Kidney epithelial cell (primary cell): Measurements from ENCODE around the gene PAFAH1B2. TPM values are rescaled to one million over a fixed set of nuclear protein-coding genes. Genes with fewer than 3 reads are reported as not detected.
A peak's percentile ranks its signal among the peaks of the same experiment; 100 is the strongest.
"Not testable (repeated sequence)": the region's sequence is repeated elsewhere in the genome, so short reads cannot be mapped to it uniquely, and the experiment has no call there.

Source experiments
- DNase-seq: peaks from one replicate; pipeline ENCODE4 v3.0.0-alpha.2; 2010; ENCODE audit warnings: low read depth
- H3K27me3 ChIP-seq: 2 replicates; pipeline ENCODE4 v1.6.0; 2011; ENCODE audit warnings: low read length; ENCODE audit not compliant: control insufficient read depth, insufficient read depth
- H3K36me3 ChIP-seq: 2 replicates; pipeline ENCODE4 v1.5.1; 2011; ENCODE audit warnings: low read length; ENCODE audit not compliant: control insufficient read depth, insufficient read depth
- H3K4me3 ChIP-seq: 2 replicates; pipeline ENCODE4 v1.5.1; 2011; ENCODE audit warnings: low read depth, mild to moderate bottlenecking, control low read depth, low read length
- total RNA-seq: library from RNA; depleted of rRNA; stranded (reverse); fragments of >200 nt; gene quantifications from 2 replicates; pipeline ENCODE4 v1.2.3, GENCODE V29; 2015
- TF ChIP-seq, protein P1 (sequence below): IDR thresholded peaks from 2 replicates; pipeline ENCODE4 v1.5.1; 2011; ENCODE audit warnings: mild to moderate bottlenecking, moderate library complexity, low read length, control low read depth, inconsistent platforms; ENCODE audit not compliant: insufficient read depth, poor library complexity, severe bottlenecking

Gene PAFAH1B2
- total RNA-seq, 1 donor from 2014 or later = 116 TPM

GRCh38 chr11:117180020-117180419, 35.9 kb downstream of the PAFAH1B2 start:
- H3K4me3 ChIP-seq = no peak overlapping the region
- H3K36me3 ChIP-seq = no peaks in the 10 kb centered on the region
- no peaks in the 10 kb centered on the region for H3K27me3 ChIP-seq
- DNase-seq = no peak
- TF ChIP-seq, protein P1, sequence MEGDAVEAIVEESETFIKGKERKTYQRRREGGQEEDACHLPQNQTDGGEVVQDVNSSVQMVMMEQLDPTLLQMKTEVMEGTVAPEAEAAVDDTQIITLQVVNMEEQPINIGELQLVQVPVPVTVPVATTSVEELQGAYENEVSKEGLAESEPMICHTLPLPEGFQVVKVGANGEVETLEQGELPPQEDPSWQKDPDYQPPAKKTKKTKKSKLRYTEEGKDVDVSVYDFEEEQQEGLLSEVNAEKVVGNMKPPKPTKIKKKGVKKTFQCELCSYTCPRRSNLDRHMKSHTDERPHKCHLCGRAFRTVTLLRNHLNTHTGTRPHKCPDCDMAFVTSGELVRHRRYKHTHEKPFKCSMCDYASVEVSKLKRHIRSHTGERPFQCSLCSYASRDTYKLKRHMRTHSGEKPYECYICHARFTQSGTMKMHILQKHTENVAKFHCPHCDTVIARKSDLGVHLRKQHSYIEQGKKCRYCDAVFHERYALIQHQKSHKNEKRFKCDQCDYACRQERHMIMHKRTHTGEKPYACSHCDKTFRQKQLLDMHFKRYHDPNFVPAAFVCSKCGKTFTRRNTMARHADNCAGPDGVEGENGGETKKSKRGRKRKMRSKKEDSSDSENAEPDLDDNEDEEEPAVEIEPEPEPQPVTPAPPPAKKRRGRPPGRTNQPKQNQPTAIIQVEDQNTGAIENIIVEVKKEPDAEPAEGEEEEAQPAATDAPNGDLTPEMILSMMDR = no peak

DNA sequence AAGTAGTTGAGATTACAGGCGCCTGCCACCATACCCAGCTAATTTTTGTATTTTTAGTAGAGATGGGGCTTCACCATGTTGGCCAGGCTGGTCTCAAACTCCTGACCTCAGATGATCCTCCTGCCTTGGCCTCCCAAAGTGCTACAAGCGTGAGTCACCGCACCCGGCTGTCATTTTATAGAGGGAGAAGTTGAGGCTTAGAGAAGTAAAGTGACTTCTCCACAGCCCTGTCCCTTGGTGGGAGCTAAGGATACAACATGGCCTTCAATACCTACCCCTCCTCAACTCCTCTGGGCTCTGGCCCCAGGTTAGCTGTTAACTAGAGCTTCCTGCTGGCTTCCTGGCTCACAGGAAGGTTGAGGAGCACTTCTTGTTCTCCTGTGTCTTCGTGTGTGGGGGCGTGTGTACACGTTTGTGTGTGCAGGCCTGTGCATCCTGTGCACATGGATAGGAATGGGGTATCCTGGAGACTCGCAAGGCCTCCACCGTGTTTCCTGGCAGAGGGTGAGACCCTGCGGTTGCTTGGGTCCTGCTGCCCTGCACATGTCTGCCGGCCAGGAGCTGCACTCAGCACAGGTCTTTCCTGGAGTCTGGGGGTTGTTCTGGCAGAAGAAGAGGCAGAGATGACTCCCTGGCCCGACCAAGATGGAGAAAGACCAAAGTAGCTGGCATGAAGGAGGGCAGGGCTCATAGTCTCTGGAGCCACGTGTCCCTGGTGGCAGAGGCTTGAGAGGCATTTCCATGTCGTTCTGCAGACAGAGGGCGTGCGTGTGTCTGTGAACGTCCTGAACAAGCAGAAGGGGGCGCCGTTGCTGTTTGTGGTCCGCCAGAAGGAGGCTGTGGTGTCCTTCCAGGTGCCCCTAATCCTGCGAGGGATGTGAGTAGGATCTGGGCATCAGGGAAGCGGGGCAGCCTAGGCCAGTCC, 36.8 kb downstream of the PAFAH1B2 start:
- H3K4me3 ChIP-seq = no peak overlapping the region
- TF ChIP-seq, protein P1 = peak; percentile 83
- no peaks in the 10 kb centered on the region for H3K27me3 ChIP-seq
- no peak for DNase-seq
- H3K36me3 ChIP-seq = no peaks in the 10 kb centered on the region

- H3K27me3 ChIP-seq = no peaks in the 10 kb centered on the region
- H3K4me3 ChIP-seq = no peak overlapping the region
- no peaks in the 10 kb centered on the region for H3K36me3 ChIP-seq
- TF ChIP-seq, protein P1 = no peak
- no peak for DNase-seq
These were observed 37.8 kb downstream of the PAFAH1B2 start for GRCh38 chr11:117181586-117182550.

DNA sequence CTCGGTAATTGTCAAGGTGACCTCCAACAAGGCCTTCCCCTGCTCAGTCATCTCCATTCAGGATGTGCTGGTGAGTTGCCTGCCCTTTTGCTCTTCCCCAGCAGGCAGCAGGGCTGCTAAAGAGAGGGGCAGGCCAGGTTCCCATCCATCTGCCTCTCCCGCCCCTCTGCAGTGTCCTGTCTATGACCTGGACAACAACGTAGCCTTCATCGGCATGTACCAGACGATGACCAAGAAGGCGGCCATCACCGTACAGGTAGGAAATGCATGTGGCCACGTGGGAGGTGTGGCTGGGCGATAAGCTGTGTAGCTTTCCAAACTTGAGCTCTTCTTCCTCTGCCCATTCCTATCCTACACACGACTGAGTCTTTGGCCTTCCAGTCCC, 38.5 kb downstream of the PAFAH1B2 start:
- no peak for DNase-seq
- Histone ChIP-seq H3K27me3 (no peaks in the 10 kb centered on the region), H3K4me3 (no peak overlapping the region), H3K36me3 (no peaks in the 10 kb centered on the region)
- TF ChIP-seq, protein P1 = no peak

- H3K4me3 ChIP-seq, DNase-seq, H3K36me3 ChIP-seq, H3K27me3 ChIP-seq: not testable (repeated sequence)
These were observed 39.1 kb downstream of the PAFAH1B2 start for GRCh38 chr11:117183178-117183577.

GRCh38 chr11:117183724-117184349, 39.8 kb downstream of the PAFAH1B2 start:
- no peaks in the 10 kb centered on the region for H3K36me3 ChIP-seq
- no peaks in the 10 kb centered on the region for H3K27me3 ChIP-seq
- H3K4me3 ChIP-seq = no peak overlapping the region
- TF ChIP-seq, protein P1 = no peak
- DNase-seq = no peak
